ENCODE results near the gene RAI14. TPM values are rescaled to one million over a fixed set of nuclear protein-coding genes. Genes with fewer than 3 reads are reported as not detected.

Gene RAI14
- total RNA-seq, 1 donor from 2014 or later, result 307 TPM

DNA sequence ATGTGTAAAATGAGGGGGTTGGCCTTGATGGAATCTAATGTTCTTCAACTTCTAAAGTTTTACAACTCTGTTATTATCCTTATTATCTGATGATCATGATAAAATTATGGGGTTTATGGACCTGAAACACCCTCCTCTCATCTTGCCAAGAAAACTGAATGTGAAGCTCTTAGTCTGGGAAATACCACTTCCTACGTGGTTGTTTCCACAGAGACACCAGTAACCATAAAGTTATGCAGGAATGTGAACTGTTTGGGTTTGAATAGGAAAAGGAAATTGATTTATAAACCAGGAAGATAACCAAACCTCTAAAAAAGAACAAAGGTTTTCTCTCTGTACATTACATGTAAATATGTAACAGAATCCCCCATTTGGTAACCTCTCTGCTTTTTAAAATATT is 28.3 kb upstream of the RAI14 start:
- Mint-ChIP-seq H3K9me3 (ENCODE audit: unreplicated experiment) (no peaks in the 10 kb centered on the region), H3K4me3 (ENCODE audit: unreplicated experiment) (no peak overlapping the region), H3K27me3 (ENCODE audit: low read depth, unreplicated experiment) (no peaks in the 10 kb centered on the region), H3K36me3 (ENCODE audit: low read depth, unreplicated experiment) (no peaks in the 10 kb centered on the region), H3K27ac (ENCODE audit: unreplicated experiment) (peak overlapping the region; percentile 89), H3K4me1 (ENCODE audit: low read depth, unreplicated experiment) (peaks cover 20% of the 10 kb centered on the region)
- H3K36me3 ChIP-seq (ENCODE audit: insufficient read depth, low read length), result no peaks in the 10 kb centered on the region
- H3K4me2 ChIP-seq (ENCODE audit: low read length), result peak overlapping the region; percentile 64
- no peak overlapping the region for H3K4me3 ChIP-seq (ENCODE audit: insufficient read depth, low read depth, low read length)
- H4K20me1 ChIP-seq (ENCODE audit: insufficient read depth, low read length), result no peaks in the 10 kb centered on the region
- peak overlapping the region; percentile 44 for H3K9ac ChIP-seq (ENCODE audit: low read length)
- H3K27me3 ChIP-seq (ENCODE audit: insufficient read depth, low read length), result no peaks in the 10 kb centered on the region
- FAIRE-seq (peak; percentile 47), DNase-seq (ENCODE audit: low read depth) (peak; percentile 94)
- no peaks in the 10 kb centered on the region for H3K9me3 ChIP-seq (ENCODE audit: insufficient read depth, low read depth, low read length)
- peaks cover 23% of the 10 kb centered on the region for H3K4me1 ChIP-seq (ENCODE audit: insufficient read depth, low read length)
- peak overlapping the region; percentile 0 for H2AFZ ChIP-seq (ENCODE audit: low read depth, low read length)
- peak overlapping the region; percentile 70 for H3K27ac ChIP-seq (ENCODE audit: low read depth, low read length)
- no peaks in the 10 kb centered on the region for H3K79me2 ChIP-seq (ENCODE audit: insufficient read depth, low read length)
- TF ChIP-seq EZH2 (IDR thresholded peaks at IDR 0.05; ENCODE audit: insufficient read depth, low read length), result no peak
- TF ChIP-seq, protein P1, sequence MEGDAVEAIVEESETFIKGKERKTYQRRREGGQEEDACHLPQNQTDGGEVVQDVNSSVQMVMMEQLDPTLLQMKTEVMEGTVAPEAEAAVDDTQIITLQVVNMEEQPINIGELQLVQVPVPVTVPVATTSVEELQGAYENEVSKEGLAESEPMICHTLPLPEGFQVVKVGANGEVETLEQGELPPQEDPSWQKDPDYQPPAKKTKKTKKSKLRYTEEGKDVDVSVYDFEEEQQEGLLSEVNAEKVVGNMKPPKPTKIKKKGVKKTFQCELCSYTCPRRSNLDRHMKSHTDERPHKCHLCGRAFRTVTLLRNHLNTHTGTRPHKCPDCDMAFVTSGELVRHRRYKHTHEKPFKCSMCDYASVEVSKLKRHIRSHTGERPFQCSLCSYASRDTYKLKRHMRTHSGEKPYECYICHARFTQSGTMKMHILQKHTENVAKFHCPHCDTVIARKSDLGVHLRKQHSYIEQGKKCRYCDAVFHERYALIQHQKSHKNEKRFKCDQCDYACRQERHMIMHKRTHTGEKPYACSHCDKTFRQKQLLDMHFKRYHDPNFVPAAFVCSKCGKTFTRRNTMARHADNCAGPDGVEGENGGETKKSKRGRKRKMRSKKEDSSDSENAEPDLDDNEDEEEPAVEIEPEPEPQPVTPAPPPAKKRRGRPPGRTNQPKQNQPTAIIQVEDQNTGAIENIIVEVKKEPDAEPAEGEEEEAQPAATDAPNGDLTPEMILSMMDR (IDR thresholded peaks at IDR 0.05; ENCODE audit: insufficient read depth, low read depth, low read length), result no peak

DNA sequence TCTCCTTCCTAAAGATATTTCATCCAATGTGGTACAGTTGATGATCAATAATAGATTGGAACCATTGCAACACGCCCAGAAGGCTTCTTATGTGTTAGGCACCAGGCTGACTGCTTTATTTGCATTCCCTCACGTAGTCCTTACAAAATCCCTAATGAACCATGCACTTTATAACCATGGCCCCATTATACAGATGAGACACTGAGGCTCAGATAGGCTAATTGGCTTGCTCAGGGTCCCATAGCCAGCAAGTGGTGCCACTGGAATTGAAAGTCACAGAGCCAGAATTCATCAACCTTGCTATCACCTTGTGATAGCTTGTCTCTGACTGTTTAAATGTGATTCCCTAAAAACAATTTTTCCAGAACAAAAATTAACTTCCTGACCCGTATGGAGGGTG is 27.8 kb upstream of the RAI14 start:
- Histone ChIP-seq H3K4me1 (ENCODE audit: insufficient read depth, low read length) (peaks cover 23% of the 10 kb centered on the region), H3K27ac (ENCODE audit: low read depth, low read length) (peak overlapping the region; percentile 70), H3K27me3 (ENCODE audit: insufficient read depth, low read length) (no peaks in the 10 kb centered on the region), H3K9me3 (ENCODE audit: insufficient read depth, low read depth, low read length) (no peaks in the 10 kb centered on the region), H2AFZ (ENCODE audit: low read depth, low read length) (peak overlapping the region; percentile 0), H3K4me3 (ENCODE audit: insufficient read depth, low read depth, low read length) (no peak overlapping the region), H3K9ac (ENCODE audit: low read length) (peak overlapping the region; percentile 44), H4K20me1 (ENCODE audit: insufficient read depth, low read length) (no peaks in the 10 kb centered on the region), H3K79me2 (ENCODE audit: insufficient read depth, low read length) (no peaks in the 10 kb centered on the region), H3K36me3 (ENCODE audit: insufficient read depth, low read length) (no peaks in the 10 kb centered on the region), H3K4me2 (ENCODE audit: low read length) (peak overlapping the region; percentile 64)
- Mint-ChIP-seq H3K36me3 (ENCODE audit: low read depth, unreplicated experiment) (no peaks in the 10 kb centered on the region), H3K27me3 (ENCODE audit: low read depth, unreplicated experiment) (no peaks in the 10 kb centered on the region), H3K27ac (ENCODE audit: unreplicated experiment) (peak overlapping the region; percentile 89), H3K4me3 (ENCODE audit: unreplicated experiment) (no peak overlapping the region), H3K4me1 (ENCODE audit: low read depth, unreplicated experiment) (peaks cover 24% of the 10 kb centered on the region), H3K9me3 (ENCODE audit: unreplicated experiment) (no peaks in the 10 kb centered on the region)
- no peak for TF ChIP-seq EZH2 (IDR thresholded peaks at IDR 0.05; ENCODE audit: insufficient read depth, low read length)
- TF ChIP-seq, protein P1 (IDR thresholded peaks at IDR 0.05; ENCODE audit: insufficient read depth, low read depth, low read length), result no peak
- DNase-seq (ENCODE audit: low read depth) (no peak), FAIRE-seq (no peak)

DNA sequence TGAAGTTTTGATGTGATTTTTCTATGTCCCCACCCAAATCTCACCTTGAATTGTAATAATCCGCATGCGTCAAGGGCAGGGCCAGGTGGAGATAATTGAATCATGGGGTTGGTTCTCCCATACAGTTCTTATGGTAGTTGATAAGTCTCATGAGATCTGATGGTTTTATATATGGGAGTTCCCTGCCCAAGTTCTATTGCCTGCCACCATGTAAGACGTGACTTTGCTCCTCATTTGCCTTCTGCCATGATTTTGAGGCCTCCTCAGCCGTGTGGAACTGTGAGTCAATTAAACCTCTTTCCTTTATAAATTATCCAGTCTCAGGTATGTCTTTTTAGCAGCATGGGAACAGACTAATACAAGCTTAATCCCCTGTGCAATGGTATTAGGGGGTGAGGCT is 25.5 kb upstream of the RAI14 start:
- Mint-ChIP-seq H3K4me3 (ENCODE audit: unreplicated experiment) (no peak overlapping the region), H3K4me1 (ENCODE audit: low read depth, unreplicated experiment) (peaks cover 22% of the 10 kb centered on the region), H3K9me3 (ENCODE audit: unreplicated experiment) (no peaks in the 10 kb centered on the region), H3K27ac (ENCODE audit: unreplicated experiment) (no peak overlapping the region), H3K36me3 (ENCODE audit: low read depth, unreplicated experiment) (no peaks in the 10 kb centered on the region), H3K27me3 (ENCODE audit: low read depth, unreplicated experiment) (no peaks in the 10 kb centered on the region)
- H4K20me1 ChIP-seq (ENCODE audit: insufficient read depth, low read length), result no peaks in the 10 kb centered on the region
- H3K9me3 ChIP-seq (ENCODE audit: insufficient read depth, low read depth, low read length), result no peaks in the 10 kb centered on the region
- no peaks in the 10 kb centered on the region for H3K79me2 ChIP-seq (ENCODE audit: insufficient read depth, low read length)
- H3K27ac ChIP-seq (ENCODE audit: low read depth, low read length), result no peak overlapping the region
- H3K36me3 ChIP-seq (ENCODE audit: insufficient read depth, low read length), result no peaks in the 10 kb centered on the region
- no peaks in the 10 kb centered on the region for H3K27me3 ChIP-seq (ENCODE audit: insufficient read depth, low read length)
- no peak overlapping the region for H2AFZ ChIP-seq (ENCODE audit: low read depth, low read length)
- no peak overlapping the region for H3K4me2 ChIP-seq (ENCODE audit: low read length)
- DNase-seq (ENCODE audit: low read depth) (no peak), FAIRE-seq (no peak)
- TF ChIP-seq, protein P1 (IDR thresholded peaks at IDR 0.05; ENCODE audit: insufficient read depth, low read depth, low read length), result no peak
- TF ChIP-seq EZH2 (IDR thresholded peaks at IDR 0.05; ENCODE audit: insufficient read depth, low read length), result no peak
- no peak overlapping the region for H3K4me3 ChIP-seq (ENCODE audit: insufficient read depth, low read depth, low read length)
- H3K4me1 ChIP-seq (ENCODE audit: insufficient read depth, low read length), result peaks cover 22% of the 10 kb centered on the region
- no peak overlapping the region for H3K9ac ChIP-seq (ENCODE audit: low read length)

All from astrocyte (in vitro differentiated cells and primary cell).